GM18951 (cell line): ENCODE results near the gene EFNB1.

Experiments used
- POLR2A ChIP-seq: IDR thresholded peaks from 4 replicates; pipeline ENCODE4 v1.6.1; 2011; ENCODE audit warnings: mild to moderate bottlenecking; ENCODE audit not compliant: insufficient read length, insufficient read depth; ENCODE audit errors: extremely low read depth
- in situ Hi-C: fragments of 300-500 bp; cut with MboI; formaldehyde crosslinking; loops from one replicate; pipeline ENCODE4 v1.12.0; 2022; ENCODE audit warnings: low sequenced_read_pairs, mixed read lengths, inconsistent platforms; ENCODE audit not compliant: unreplicated experiment

EFNB1 gene

GRCh38 chrX:68842781-68843581 lies 14.2 kb downstream of the EFNB1 start:
- TF ChIP-seq POLR2A = no peak
- in situ Hi-C loops = no loop called here

GRCh38 chrX:68843992-68844391 lies 15.2 kb downstream of the EFNB1 start:
- no peak for TF ChIP-seq POLR2A
- in situ Hi-C loops = no loop called here

DNA sequence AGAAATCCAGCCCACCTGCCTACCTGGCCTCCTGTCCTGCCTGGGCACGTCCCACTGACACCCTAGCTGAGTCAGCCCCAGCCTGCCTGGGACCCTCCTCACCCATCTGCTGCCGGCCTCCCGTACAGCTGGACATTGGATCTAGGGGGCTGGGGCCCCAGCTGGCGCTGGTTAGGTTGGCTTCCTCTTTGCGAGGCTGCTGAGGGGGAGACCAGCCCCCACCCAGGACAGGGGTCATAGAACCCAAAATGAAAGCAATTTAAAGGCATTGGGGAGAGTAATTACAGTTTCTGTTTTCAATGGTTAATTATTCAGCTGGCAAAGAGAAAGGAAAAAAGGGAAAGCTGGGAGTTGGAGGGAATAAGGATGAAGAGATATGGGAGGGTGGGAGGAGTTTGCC lies 15.8 kb downstream of the EFNB1 start:
- in situ Hi-C loops = no loop called here
- no peak for TF ChIP-seq POLR2A

- in situ Hi-C loops = no loop called here
- no peak for TF ChIP-seq POLR2A
Observed at GRCh38 chrX:68846536-68846935, 17.7 kb downstream of the EFNB1 start.

- no peak for TF ChIP-seq POLR2A
- in situ Hi-C loops = no loop called here
Observed at GRCh38 chrX:68847172-68847571, 18.4 kb downstream of the EFNB1 start.

DNA sequence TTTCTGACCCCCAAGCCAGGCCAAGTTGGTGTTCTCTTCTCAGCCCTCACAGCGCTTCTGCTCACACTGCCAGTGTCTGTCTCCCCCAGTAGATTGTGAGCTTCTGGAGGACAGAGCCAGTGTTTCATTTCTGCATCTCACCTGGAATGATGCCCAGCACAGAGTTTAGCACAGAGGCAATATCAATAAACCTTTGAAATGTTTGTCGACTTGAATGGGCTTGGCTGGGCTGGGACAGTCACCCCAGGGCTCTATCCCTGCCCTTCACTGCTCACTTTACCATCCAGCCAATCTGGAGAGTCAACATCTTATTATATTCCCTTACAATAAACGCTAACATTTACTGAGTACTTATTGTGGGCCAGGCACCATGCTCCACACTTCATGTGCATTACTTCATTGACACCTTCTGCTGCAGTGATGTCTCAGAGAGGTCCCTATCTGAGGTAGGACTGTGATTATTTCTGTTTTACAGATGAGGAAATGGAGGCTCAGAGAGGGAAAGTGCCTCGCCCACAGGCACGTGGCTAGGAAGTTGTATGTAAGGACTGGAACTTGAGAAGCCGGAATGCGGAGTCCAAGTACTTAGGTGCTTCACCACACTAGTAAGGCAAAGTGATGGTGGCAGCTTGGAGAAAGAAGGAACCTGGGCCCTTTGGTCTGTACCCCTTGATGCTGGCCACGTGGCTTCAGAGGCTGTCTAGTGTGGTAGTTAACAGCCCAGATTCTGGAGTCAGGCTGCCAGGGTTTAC lies 19.5 kb downstream of the EFNB1 start:
- no peak for TF ChIP-seq POLR2A
- in situ Hi-C loops = no loop called here

DNA sequence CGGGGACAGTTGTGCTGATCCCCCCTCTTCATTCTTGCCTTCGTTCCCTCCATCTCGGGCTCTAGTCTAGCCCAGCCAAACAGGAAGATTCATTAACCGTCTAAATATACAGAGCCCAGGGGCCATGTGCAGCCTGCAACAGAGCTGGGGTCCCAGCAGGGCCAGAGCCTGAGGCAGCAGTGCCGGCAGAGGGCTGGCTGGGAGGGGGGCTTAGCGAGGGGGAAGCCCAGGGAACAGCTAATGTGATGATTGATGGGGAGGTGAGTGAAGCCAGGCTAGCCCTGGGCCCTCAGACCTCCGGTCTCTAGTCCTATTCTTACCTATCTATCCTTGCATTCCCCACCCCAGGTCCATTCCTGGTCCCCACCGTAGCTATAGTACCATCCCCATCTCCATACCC lies 22.3 kb downstream of the EFNB1 start:
- in situ Hi-C loops = no loop called here
- TF ChIP-seq POLR2A = no peak

- no peak for TF ChIP-seq POLR2A
- in situ Hi-C loops = no loop called here
Observed at GRCh38 chrX:68852046-68852445, 23.2 kb downstream of the EFNB1 start.

DNA sequence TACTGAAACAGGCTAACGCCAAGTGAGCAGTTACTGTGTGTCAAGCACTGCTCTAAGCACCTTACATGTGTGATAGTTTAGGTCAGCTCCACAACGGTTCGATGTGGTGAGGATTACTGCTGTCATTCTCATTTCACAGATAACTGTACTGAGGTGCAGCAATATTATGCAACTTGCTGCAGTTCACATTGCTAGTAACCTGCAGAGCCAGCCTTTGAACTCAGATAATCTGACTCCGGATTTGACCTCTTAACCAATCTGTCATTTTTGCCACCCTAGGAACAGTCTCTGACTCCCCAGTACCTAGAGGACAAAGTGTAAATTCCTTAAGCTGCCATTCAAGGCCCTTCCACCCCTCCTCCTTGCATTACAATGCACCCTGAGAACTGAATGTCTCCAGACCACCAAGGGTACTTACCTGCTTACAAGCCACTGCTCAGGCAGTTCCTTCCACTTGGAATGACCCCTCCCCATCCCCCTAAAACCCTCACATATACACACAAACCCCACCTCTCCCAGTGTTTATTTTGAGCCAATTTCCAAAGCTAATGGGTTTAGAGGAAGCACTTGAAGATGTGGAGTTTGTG lies 24.9 kb downstream of the EFNB1 start:
- TF ChIP-seq POLR2A = no peak
- in situ Hi-C loops = no loop called here

DNA sequence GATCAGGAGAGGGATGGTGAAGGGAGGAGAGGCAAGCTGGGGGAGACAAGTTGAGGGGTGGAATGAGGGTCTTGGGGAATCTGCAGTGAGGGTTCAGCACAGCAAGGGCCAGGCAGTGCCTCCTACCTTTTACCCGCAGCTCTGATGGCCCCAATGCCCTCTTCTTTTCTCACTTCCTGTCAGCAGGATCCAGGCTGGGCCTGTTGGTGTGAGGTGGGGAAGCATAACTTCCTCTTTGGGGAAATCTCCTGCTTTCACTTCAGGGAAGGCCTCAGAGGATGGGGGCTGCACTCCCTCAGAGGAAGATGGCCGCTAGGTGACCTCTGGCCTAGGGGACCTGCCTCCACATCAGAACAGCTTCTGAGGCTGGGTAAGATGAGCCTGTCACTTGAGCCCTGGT lies 36.5 kb downstream of the EFNB1 start:
- in situ Hi-C loops = no loop called here

DNA sequence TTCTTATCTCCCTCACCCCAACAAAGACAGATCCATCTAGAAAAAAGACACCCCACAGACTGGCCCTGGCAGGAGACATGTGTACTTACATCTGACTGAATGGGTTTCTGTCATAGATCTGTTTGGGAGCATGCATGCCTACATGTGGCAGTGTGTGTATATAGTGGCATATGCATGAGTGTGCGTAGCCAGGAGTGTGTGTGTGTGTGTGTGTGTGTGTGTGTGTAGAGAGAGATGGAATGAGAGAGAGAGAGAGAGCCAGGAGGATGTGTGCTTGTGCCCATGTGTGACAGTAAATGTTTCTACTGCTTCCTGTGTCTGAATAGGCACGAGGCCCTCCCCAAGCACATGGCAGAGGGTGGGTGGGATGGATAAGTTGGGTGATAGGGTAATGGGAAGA lies 37.1 kb downstream of the EFNB1 start:
- no peak for TF ChIP-seq POLR2A
- in situ Hi-C loops = no loop called here

More for the DNA sequence above, 36.5 kb downstream of the EFNB1 start:
- no peak for TF ChIP-seq POLR2A

DNA sequence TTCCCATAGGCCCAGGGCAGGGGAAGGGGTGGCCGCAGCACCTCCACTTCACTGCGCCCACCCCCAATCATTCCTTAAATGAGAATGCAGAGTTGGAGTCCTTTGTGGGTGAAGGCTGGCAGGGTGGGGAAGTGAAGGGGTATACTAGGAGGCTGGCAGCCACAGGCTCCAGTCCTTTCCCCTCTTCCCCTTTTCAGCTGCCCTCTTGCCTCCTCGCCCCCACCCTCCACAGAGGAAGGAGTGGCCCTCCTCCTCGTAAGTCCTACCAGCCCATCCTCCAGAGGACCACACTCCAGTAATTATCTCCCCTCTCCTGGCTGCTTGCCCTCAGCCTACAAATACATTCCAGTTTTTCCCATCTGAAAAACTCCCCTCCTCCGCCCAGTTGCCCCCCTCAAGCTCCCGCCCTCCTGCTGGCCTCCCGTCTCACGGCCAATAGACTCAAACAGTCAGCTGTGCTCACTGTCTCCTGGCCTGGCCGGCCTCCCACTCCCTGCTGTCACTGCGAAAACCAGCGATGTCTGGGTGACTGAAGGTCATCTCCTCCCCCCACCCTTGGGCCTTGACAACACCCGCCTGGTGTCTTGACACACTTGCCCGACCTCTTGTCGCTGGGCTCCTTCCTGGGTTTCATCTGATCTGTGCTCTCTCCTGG lies 38.8 kb downstream of the EFNB1 start:
- no peak for TF ChIP-seq POLR2A
- in situ Hi-C loops = no loop called here

- TF ChIP-seq POLR2A = no peak
- in situ Hi-C loops = no loop called here
Observed at GRCh38 chrX:68868316-68868715, 39.5 kb downstream of the EFNB1 start.
